Activated CD4-positive, alpha-beta T cell treated with anti-CD3 and anti-CD28 coated beads, Interleukin-2, amount 50 U/mL, for 48 hours (primary cell): Measurements from ENCODE around the gene HECW1.

ENCODE experiments used
- DNase-seq, 2 experiments: peaks; one replicate each; pipeline ENCODE4 v3.0.0-alpha.2; 2020

The HECW1 gene

GRCh38 chr7:43441231-43442130 lies 329.0 kb downstream of the HECW1 start:
- DNase-seq: no peak

GRCh38 chr7:43443381-43443780 lies 330.9 kb downstream of the HECW1 start:
- DNase-seq: no peak

- DNase-seq: no peak
Measured at GRCh38 chr7:43444711-43445578, 332.5 kb downstream of the HECW1 start.

GRCh38 chr7:43449577-43449976 lies 337.1 kb downstream of the HECW1 start:
- DNase-seq: no peak

GRCh38 chr7:43450894-43451293 lies 338.4 kb downstream of the HECW1 start:
- DNase-seq: no peak

- no peak for DNase-seq
Measured at GRCh38 chr7:43454936-43455518, 342.6 kb downstream of the HECW1 start.

GRCh38 chr7:43456200-43456599 lies 343.8 kb downstream of the HECW1 start:
- no peak for DNase-seq

GRCh38 chr7:43458330-43459018 lies 346.0 kb downstream of the HECW1 start:
- DNase-seq: no peak

GRCh38 chr7:43459019-43459337 lies 346.5 kb downstream of the HECW1 start:
- DNase-seq: no peak

- no peak for DNase-seq
Measured at GRCh38 chr7:43460733-43461348, 348.4 kb downstream of the HECW1 start.

GRCh38 chr7:43461349-43462024 lies 349.0 kb downstream of the HECW1 start:
- no peak for DNase-seq

GRCh38 chr7:43462836-43463235 lies 350.4 kb downstream of the HECW1 start:
- DNase-seq: no peak

- no peak for DNase-seq
Measured at GRCh38 chr7:43463401-43463980, 351.0 kb downstream of the HECW1 start.

- no peak for DNase-seq
Measured at GRCh38 chr7:43465581-43466554, 353.4 kb downstream of the HECW1 start.

- DNase-seq: no peak
Measured at GRCh38 chr7:43467406-43467805, 355.0 kb downstream of the HECW1 start.

GRCh38 chr7:43467846-43468245 lies 355.4 kb downstream of the HECW1 start:
- no peak for DNase-seq

GRCh38 chr7:43469051-43469450 lies 356.6 kb downstream of the HECW1 start:
- no peak for DNase-seq

GRCh38 chr7:43470110-43470509 lies 357.7 kb downstream of the HECW1 start:
- no peak for DNase-seq

GRCh38 chr7:43475983-43476382 lies 363.5 kb downstream of the HECW1 start:
- DNase-seq: no peak

- no peak for DNase-seq
Measured at GRCh38 chr7:43476896-43477295, 364.4 kb downstream of the HECW1 start.
